ENCODE data around the gene AVL9. TPM values are rescaled to one million over a fixed set of nuclear protein-coding genes. Genes with fewer than 3 reads are reported as not detected.
"Not testable (repeated sequence)": the region's sequence is repeated elsewhere in the genome, so short reads cannot be mapped to it uniquely, and the experiment has no call there.

The AVL9 gene
- total and polyA plus RNA-seq, 9 of the 15 experiments (the other 6 are each of a cell fraction or from before 2014, with no cell fraction given), result 6.4 to 66.2 (median 30.1) TPM

- H3K79me2 ChIP-seq (ENCODE audit: control insufficient read depth, insufficient read depth, low read length); H3K27ac ChIP-seq (ENCODE audit: extremely low read depth, low read depth, low read length); H3K9me1 ChIP-seq (ENCODE audit: control insufficient read depth, insufficient read depth, low read length); H3K4me1 ChIP-seq (replicated peaks in 1 of 2; ENCODE audit: control insufficient read depth in 2 of 2, insufficient read depth in 2 of 2, low read length in 2 of 2); H3K4me3 ChIP-seq; H3K9me3 ChIP-seq (replicated peaks; ENCODE audit: control insufficient read depth, insufficient read depth, low read depth, low read length); CTCF ChIA-PET (ENCODE audit: low intra/inter-chr PET ratio); in situ Hi-C loops (cut with MboI); H3K36me3 ChIP-seq (ENCODE audit: control insufficient read depth, insufficient read depth, low read length); H3K9ac ChIP-seq (ENCODE audit: insufficient read depth in 1 of 2, low read depth in 2 of 2, low read length in 2 of 2); FAIRE-seq; H3K27me3 ChIP-seq (ENCODE audit: control insufficient read depth in 2 of 2, insufficient read depth in 2 of 2, low read length in 2 of 2); H4K20me1 ChIP-seq (replicated peaks; ENCODE audit: control insufficient read depth, insufficient read depth, low read length); BruUV-seq (replicated peaks); H3K4me2 ChIP-seq (ENCODE audit: insufficient read depth, low read length): not testable (repeated sequence)
- ATAC-seq (peak; percentile 81), DNase-seq (ENCODE audit: extremely low read depth in 1 of 4, low spot score in 3 of 4) (peak in 2 of 4 experiments; percentile 14 to 43)
- TF ChIP-seq KAT8 (IDR thresholded peaks at IDR 0.05; ENCODE audit: low read depth) (0 out of 2 replicates have a peak, but pooled peaks have one; percentile 39), RAD21 (CRISPR knock-in tag; conservative IDR thresholded peaks at IDR 0.05 in 1 of 2, IDR thresholded peaks at IDR 0.05 in 1 of 2) (peak; percentile 12 to 52; a peak in 2 of 4 replicates)
- TF ChIP-seq, protein P1, sequence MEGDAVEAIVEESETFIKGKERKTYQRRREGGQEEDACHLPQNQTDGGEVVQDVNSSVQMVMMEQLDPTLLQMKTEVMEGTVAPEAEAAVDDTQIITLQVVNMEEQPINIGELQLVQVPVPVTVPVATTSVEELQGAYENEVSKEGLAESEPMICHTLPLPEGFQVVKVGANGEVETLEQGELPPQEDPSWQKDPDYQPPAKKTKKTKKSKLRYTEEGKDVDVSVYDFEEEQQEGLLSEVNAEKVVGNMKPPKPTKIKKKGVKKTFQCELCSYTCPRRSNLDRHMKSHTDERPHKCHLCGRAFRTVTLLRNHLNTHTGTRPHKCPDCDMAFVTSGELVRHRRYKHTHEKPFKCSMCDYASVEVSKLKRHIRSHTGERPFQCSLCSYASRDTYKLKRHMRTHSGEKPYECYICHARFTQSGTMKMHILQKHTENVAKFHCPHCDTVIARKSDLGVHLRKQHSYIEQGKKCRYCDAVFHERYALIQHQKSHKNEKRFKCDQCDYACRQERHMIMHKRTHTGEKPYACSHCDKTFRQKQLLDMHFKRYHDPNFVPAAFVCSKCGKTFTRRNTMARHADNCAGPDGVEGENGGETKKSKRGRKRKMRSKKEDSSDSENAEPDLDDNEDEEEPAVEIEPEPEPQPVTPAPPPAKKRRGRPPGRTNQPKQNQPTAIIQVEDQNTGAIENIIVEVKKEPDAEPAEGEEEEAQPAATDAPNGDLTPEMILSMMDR (IDR thresholded peaks at IDR 0.05 in 2 of 3, conservative IDR thresholded peaks at IDR 0.05 in 1 of 3; ENCODE audit: insufficient read depth in 2 of 3, low read depth in 1 of 3, low read length in 3 of 3), result peak in 2 of 3 experiments; percentile 17 to 38; a peak in 2 of 6 replicates
- H2AFZ ChIP-seq (ENCODE audit: low read depth, low read length), result peak overlapping the region; percentile 33; the same call in 1 of the 2 replicates
- POLR2A ChIA-PET, result interaction anchor here (0.8 kb wide), 1 partner anchor 34 kb away, joined by 4 read pairs; no protein-coding TSS in a partner anchor
- intact Hi-C loops (cut with micrococcal nuclease), result loop anchor here (2.0 to 5.0 kb wide), 2 partner anchors 35 to 146 kb away; partner anchors contain the start of gene LSM5
- 73% methylated on average over 5 of the region's 5 CpGs for WGBS (ENCODE audit: insufficient coverage, low coverage, missing lambda C conversion rate)
Observed at GRCh38 chr7:32636725-32637462, 141.6 kb downstream of the AVL9 start.

GRCh38 chr7:32637611-32638010, 142.3 kb downstream of the AVL9 start:
- H3K9ac ChIP-seq (ENCODE audit: insufficient read depth in 1 of 2, low read depth in 2 of 2, low read length in 2 of 2); H3K27ac ChIP-seq (ENCODE audit: extremely low read depth, low read depth, low read length); H2AFZ ChIP-seq (ENCODE audit: low read depth, low read length); FAIRE-seq; H3K36me3 ChIP-seq (ENCODE audit: control insufficient read depth, insufficient read depth, low read length); BruUV-seq (replicated peaks); ATAC-seq; POLR2A ChIA-PET; H3K79me2 ChIP-seq (ENCODE audit: control insufficient read depth, insufficient read depth, low read length); CTCF ChIA-PET (ENCODE audit: low intra/inter-chr PET ratio); H4K20me1 ChIP-seq (replicated peaks; ENCODE audit: control insufficient read depth, insufficient read depth, low read length); H3K9me1 ChIP-seq (ENCODE audit: control insufficient read depth, insufficient read depth, low read length); H3K4me3 ChIP-seq; DNase-seq (ENCODE audit: extremely low read depth in 1 of 4, low spot score in 3 of 4); H3K4me2 ChIP-seq (ENCODE audit: insufficient read depth, low read length); in situ Hi-C loops (cut with MboI); H3K27me3 ChIP-seq (ENCODE audit: control insufficient read depth in 2 of 2, insufficient read depth in 2 of 2, low read length in 2 of 2); H3K9me3 ChIP-seq (replicated peaks; ENCODE audit: control insufficient read depth, insufficient read depth, low read depth, low read length); H3K4me1 ChIP-seq (replicated peaks in 1 of 2; ENCODE audit: control insufficient read depth in 2 of 2, insufficient read depth in 2 of 2, low read length in 2 of 2): not testable (repeated sequence)
- intact Hi-C loops (cut with micrococcal nuclease), result loop anchor here (2.0 to 5.0 kb wide), 2 partner anchors 35 to 147 kb away; partner anchors contain the start of gene LSM5

Data from K562 (cell line).